Measurements from ENCODE around the gene NUP133. TPM values are rescaled to one million over a fixed set of nuclear protein-coding genes. Genes with fewer than 3 reads are reported as not detected.

The NUP133 gene
- total and polyA plus RNA-seq, 10 of the 15 experiments (the other 5 are each of a cell fraction or from before 2014, with no cell fraction given), result 10.9 to 45.4 (median 29.2) TPM

- TF ChIP-seq REST (IDR thresholded peaks at IDR 0.05; ENCODE audit: low read depth, low read length), result no peak
- TF ChIP-seq TCF7 (IDR thresholded peaks at IDR 0.05; ENCODE audit: borderline replicate concordance), result no peak
- no peak for TF ChIP-seq NKRF (conservative IDR thresholded peaks at IDR 0.05)
- no peak for TF ChIP-seq HDAC2 (IDR thresholded peaks at IDR 0.05)
- TF ChIP-seq SPI1 (IDR thresholded peaks at IDR 0.05; ENCODE audit: borderline replicate concordance, insufficient read depth, low read depth, low read length), result no peak
Observed at GRCh38 chr1:229550812-229551567, 42.8 kb upstream of the NUP133 start (continued).

- RAD21 ChIA-PET (ENCODE audit: unreplicated experiment), result no interaction called here
- FAIRE-seq, result no peak
- BruUV-seq (replicated peaks), result no TSS peak
- in situ Hi-C loops (cut with MboI) (no loop called here), intact Hi-C loops (cut with micrococcal nuclease; ENCODE audit: unreplicated experiment) (no loop called here)
- Histone ChIP-seq H3K36me3 (ENCODE audit: control insufficient read depth in 2 of 2, insufficient read depth in 2 of 2, low read length in 1 of 2) (peaks cover 0 to 21% of the 10 kb centered on the region in 2 experiments; a peak in 3 of 4 replicates), H3K9ac (ENCODE audit: control insufficient read depth, insufficient read depth, low read length) (no peak overlapping the region), H4K20me1 (ENCODE audit: control insufficient read depth, insufficient read depth) (no peaks in the 10 kb centered on the region; the same call in 1 of the 2 replicates), H3K9me3 (replicated peaks; ENCODE audit: control insufficient read depth, insufficient read depth, low read length) (no peaks in the 10 kb centered on the region; the same call in 2 of the 3 replicates), H2AFZ (ENCODE audit: control insufficient read depth, low read depth, low read length) (no peak overlapping the region), H3K4me2 (ENCODE audit: control insufficient read depth, insufficient read depth) (no peak overlapping the region), H3K4me1 (ENCODE audit: control insufficient read depth, insufficient read depth, low read length) (peaks cover 4% of the 10 kb centered on the region), H3K4me3 (no peak overlapping the region), H3K27ac (ENCODE audit: control insufficient read depth, insufficient read depth) (no peak overlapping the region), H3K27me3 (replicated peaks in 1 of 2; ENCODE audit: control insufficient read depth in 2 of 2, insufficient read depth in 2 of 2, low read length in 1 of 2) (no peaks in the 10 kb centered on the region), H3K79me2 (ENCODE audit: control insufficient read depth, insufficient read depth, low read length) (peaks cover 3% of the 10 kb centered on the region)
- CTCF ChIA-PET, result no interaction called here
- ATAC-seq, result no peak
- POLR2A ChIA-PET, result no interaction called here
- DNase-seq (ENCODE audit: low read depth, low spot score), result no peak
- SMC1A ChIA-PET (ENCODE audit: uncharacterized antibody, unreplicated experiment), result interaction anchor here (1.2 kb wide), 1 partner anchor 10 kb away, joined by 5 read pairs; no protein-coding TSS in a partner anchor
- 93% methylated on average over 7 of the region's 7 CpGs for WGBS (ENCODE audit: insufficient coverage, insufficient replicate concordance, low lambda C conversion rate, missing lambda C conversion rate)
- no peak for TF ChIP-seq SUPT20H (IDR thresholded peaks at IDR 0.05; ENCODE audit: borderline replicate concordance, control insufficient read depth, low read depth, low read length)
- no peak for TF ChIP-seq PAX5 (IDR thresholded peaks at IDR 0.05; ENCODE audit: borderline replicate concordance, low read depth, low read length)
- no peak for TF ChIP-seq SMAD5 (IDR thresholded peaks at IDR 0.05; ENCODE audit: low read depth)
- TF ChIP-seq TBL1XR1 (IDR thresholded peaks at IDR 0.05; ENCODE audit: low read depth, low read length), result no peak
- TF ChIP-seq NFYB (IDR thresholded peaks at IDR 0.05; ENCODE audit: insufficient read depth, low read depth, low read length), result no peak
- TF ChIP-seq YBX1 (IDR thresholded peaks at IDR 0.05), result no peak
- TF ChIP-seq ELK1 (IDR thresholded peaks at IDR 0.05; ENCODE audit: low read depth, low read length), result no peak
- TF ChIP-seq HCFC1 (IDR thresholded peaks at IDR 0.05; ENCODE audit: low read length), result no peak
- no peak for TF ChIP-seq USF1 (IDR thresholded peaks at IDR 0.05; ENCODE audit: borderline replicate concordance, extremely low read length, insufficient read depth, low read depth, low read length)
Observed at GRCh38 chr1:229547542-229547941, 39.4 kb upstream of the NUP133 start.
